ENCODE measurements around the gene TENM4. TPM values are rescaled to one million over a fixed set of nuclear protein-coding genes. Genes with fewer than 3 reads are reported as not detected.

TENM4 gene
- polyA plus RNA-seq, 1 donor from 2014 or later, result 16.8 TPM

DNA sequence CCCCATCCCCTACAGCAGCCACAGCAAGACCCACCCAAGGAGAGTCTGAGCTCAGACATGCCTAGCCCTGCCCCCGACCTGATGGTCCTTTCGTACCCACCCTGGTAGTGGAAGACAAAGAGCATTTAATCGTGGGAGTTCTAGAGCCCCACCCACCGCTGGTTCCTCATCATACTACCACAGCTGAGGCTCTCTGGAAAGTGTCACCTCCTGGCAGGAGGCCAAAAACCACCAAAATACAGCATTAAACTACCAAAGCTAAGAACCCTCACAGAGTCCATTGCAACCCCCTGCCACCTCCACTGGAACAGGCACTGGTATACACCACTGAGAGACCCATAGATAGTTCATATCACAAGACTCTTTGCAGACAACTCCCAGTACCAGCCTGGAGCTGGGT, 311.1 kb downstream of the TENM4 start:
- no peak overlapping the region for H2AFZ ChIP-seq (ENCODE audit: low read depth, low read length)
- no peaks in the 10 kb centered on the region for H3K36me3 ChIP-seq (ENCODE audit: insufficient read depth, low read length)
- no peaks in the 10 kb centered on the region for H3F3A ChIP-seq (ENCODE audit: insufficient read depth, low read length, poor library complexity, severe bottlenecking)
- no peak for TF ChIP-seq RAD21 (conservative IDR thresholded peaks at IDR 0.05)
- no peak for TF ChIP-seq MXI1 (conservative IDR thresholded peaks at IDR 0.05; ENCODE audit: poor library complexity, severe bottlenecking)
- H3K79me2 ChIP-seq (replicated peaks; ENCODE audit: insufficient read depth, low read length), result no peaks in the 10 kb centered on the region
- H3K27me3 ChIP-seq (ENCODE audit: insufficient read depth, low read depth, low read length), result no peaks in the 10 kb centered on the region
- no peak overlapping the region for H3K4me2 ChIP-seq (ENCODE audit: low read length)
- no peaks in the 10 kb centered on the region for H3K9me3 ChIP-seq (ENCODE audit: low read length)
- H4K20me1 ChIP-seq (ENCODE audit: insufficient read depth), result no peaks in the 10 kb centered on the region
- no peak overlapping the region for H3K9ac ChIP-seq (ENCODE audit: low read length)
- no peak overlapping the region for H3K27ac ChIP-seq (ENCODE audit: low read length)
- H3K9me2 ChIP-seq (ENCODE audit: insufficient read depth, low read length), result no peaks in the 10 kb centered on the region
- no peak overlapping the region for H3K4me3 ChIP-seq (ENCODE audit: low read length)

DNA sequence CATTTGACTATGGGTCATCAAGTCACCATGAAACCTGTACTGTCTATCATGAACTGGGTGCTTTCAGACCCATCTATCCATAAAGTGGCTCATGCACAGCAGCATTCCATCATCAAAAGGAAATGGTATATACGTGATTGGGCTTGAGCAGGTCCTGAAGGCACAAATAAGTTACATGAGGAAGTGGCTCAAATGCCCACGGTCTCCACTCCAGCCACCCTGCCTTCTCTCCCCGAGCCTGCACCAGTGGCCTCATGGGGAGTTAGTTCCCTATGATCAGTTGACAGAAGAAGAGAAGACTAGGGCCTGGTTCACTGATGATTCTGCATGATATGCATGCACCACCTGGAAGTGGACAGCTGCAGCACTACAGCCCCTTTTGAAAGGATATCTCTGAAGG, 312.5 kb downstream of the TENM4 start:
- no peaks in the 10 kb centered on the region for H3K79me2 ChIP-seq (replicated peaks; ENCODE audit: insufficient read depth, low read length)
- H3K27me3 ChIP-seq (ENCODE audit: insufficient read depth, low read depth, low read length), result no peaks in the 10 kb centered on the region
- no peak overlapping the region for H3K27ac ChIP-seq (ENCODE audit: low read length)
- no peak overlapping the region for H3K4me2 ChIP-seq (ENCODE audit: low read length)
- H4K20me1 ChIP-seq (ENCODE audit: insufficient read depth), result no peaks in the 10 kb centered on the region
- H3K9me3 ChIP-seq (ENCODE audit: low read length), result no peaks in the 10 kb centered on the region
- H3K9ac ChIP-seq (ENCODE audit: low read length), result no peak overlapping the region
- H3F3A ChIP-seq (ENCODE audit: insufficient read depth, low read length, poor library complexity, severe bottlenecking), result no peaks in the 10 kb centered on the region
- no peak overlapping the region for H2AFZ ChIP-seq (ENCODE audit: low read depth, low read length)
- no peaks in the 10 kb centered on the region for H3K36me3 ChIP-seq (ENCODE audit: insufficient read depth, low read length)
- no peaks in the 10 kb centered on the region for H3K9me2 ChIP-seq (ENCODE audit: insufficient read depth, low read length)
- no peak for TF ChIP-seq TAF1 (IDR thresholded peaks at IDR 0.05; ENCODE audit: low read depth)
- TF ChIP-seq RAD21 (conservative IDR thresholded peaks at IDR 0.05), result no peak
- TF ChIP-seq, protein P1, sequence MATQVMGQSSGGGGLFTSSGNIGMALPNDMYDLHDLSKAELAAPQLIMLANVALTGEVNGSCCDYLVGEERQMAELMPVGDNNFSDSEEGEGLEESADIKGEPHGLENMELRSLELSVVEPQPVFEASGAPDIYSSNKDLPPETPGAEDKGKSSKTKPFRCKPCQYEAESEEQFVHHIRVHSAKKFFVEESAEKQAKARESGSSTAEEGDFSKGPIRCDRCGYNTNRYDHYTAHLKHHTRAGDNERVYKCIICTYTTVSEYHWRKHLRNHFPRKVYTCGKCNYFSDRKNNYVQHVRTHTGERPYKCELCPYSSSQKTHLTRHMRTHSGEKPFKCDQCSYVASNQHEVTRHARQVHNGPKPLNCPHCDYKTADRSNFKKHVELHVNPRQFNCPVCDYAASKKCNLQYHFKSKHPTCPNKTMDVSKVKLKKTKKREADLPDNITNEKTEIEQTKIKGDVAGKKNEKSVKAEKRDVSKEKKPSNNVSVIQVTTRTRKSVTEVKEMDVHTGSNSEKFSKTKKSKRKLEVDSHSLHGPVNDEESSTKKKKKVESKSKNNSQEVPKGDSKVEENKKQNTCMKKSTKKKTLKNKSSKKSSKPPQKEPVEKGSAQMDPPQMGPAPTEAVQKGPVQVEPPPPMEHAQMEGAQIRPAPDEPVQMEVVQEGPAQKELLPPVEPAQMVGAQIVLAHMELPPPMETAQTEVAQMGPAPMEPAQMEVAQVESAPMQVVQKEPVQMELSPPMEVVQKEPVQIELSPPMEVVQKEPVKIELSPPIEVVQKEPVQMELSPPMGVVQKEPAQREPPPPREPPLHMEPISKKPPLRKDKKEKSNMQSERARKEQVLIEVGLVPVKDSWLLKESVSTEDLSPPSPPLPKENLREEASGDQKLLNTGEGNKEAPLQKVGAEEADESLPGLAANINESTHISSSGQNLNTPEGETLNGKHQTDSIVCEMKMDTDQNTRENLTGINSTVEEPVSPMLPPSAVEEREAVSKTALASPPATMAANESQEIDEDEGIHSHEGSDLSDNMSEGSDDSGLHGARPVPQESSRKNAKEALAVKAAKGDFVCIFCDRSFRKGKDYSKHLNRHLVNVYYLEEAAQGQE (IDR thresholded peaks at IDR 0.05; ENCODE audit: borderline replicate concordance), result no peak
- no peak for TF ChIP-seq SMC3 (conservative IDR thresholded peaks at IDR 0.05; ENCODE audit: poor library complexity)
- TF ChIP-seq, protein P2, sequence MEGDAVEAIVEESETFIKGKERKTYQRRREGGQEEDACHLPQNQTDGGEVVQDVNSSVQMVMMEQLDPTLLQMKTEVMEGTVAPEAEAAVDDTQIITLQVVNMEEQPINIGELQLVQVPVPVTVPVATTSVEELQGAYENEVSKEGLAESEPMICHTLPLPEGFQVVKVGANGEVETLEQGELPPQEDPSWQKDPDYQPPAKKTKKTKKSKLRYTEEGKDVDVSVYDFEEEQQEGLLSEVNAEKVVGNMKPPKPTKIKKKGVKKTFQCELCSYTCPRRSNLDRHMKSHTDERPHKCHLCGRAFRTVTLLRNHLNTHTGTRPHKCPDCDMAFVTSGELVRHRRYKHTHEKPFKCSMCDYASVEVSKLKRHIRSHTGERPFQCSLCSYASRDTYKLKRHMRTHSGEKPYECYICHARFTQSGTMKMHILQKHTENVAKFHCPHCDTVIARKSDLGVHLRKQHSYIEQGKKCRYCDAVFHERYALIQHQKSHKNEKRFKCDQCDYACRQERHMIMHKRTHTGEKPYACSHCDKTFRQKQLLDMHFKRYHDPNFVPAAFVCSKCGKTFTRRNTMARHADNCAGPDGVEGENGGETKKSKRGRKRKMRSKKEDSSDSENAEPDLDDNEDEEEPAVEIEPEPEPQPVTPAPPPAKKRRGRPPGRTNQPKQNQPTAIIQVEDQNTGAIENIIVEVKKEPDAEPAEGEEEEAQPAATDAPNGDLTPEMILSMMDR (IDR thresholded peaks at IDR 0.05; ENCODE audit: poor library complexity, severe bottlenecking), result no peak
- H3K4me3 ChIP-seq (ENCODE audit: low read length), result no peak overlapping the region

DNA sequence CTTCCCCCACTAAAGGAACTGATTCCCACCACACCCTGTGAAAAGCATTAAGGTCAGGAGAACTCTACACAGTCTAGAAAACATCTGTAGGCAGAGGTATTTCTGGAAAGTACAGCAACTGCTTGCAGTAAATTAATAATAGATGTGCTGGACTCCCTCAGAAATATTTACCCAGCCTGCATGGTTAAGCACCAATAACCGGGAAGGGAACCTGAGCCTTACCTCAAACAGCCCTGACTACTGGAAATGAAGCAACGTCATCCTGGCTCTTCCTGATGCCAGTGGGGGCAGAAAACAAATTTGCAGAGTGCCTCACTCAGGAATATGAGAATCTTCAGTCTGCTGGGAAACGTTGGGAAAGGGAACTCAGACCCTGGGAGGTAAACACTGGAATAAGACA, 318.1 kb downstream of the TENM4 start:
- Histone ChIP-seq H3K9ac (ENCODE audit: low read length) (no peak overlapping the region), H3K4me3 (ENCODE audit: low read length) (no peak overlapping the region), H3F3A (ENCODE audit: insufficient read depth, low read length, poor library complexity, severe bottlenecking) (no peaks in the 10 kb centered on the region), H3K79me2 (replicated peaks; ENCODE audit: insufficient read depth, low read length) (no peaks in the 10 kb centered on the region), H3K9me2 (ENCODE audit: insufficient read depth, low read length) (no peaks in the 10 kb centered on the region), H3K27me3 (ENCODE audit: insufficient read depth, low read depth, low read length) (no peaks in the 10 kb centered on the region), H2AFZ (ENCODE audit: low read depth, low read length) (no peak overlapping the region), H4K20me1 (ENCODE audit: insufficient read depth) (no peaks in the 10 kb centered on the region), H3K27ac (ENCODE audit: low read length) (no peak overlapping the region), H3K4me2 (ENCODE audit: low read length) (no peak overlapping the region), H3K36me3 (ENCODE audit: insufficient read depth, low read length) (no peaks in the 10 kb centered on the region), H3K9me3 (ENCODE audit: low read length) (no peaks in the 10 kb centered on the region)
- TF ChIP-seq, protein P1 (IDR thresholded peaks at IDR 0.05; ENCODE audit: borderline replicate concordance), result no peak
- TF ChIP-seq MXI1 (conservative IDR thresholded peaks at IDR 0.05; ENCODE audit: poor library complexity, severe bottlenecking) (no peak), SMC3 (conservative IDR thresholded peaks at IDR 0.05; ENCODE audit: poor library complexity) (no peak), TAF1 (IDR thresholded peaks at IDR 0.05; ENCODE audit: low read depth) (no peak), POLR2AphosphoS5 (IDR thresholded peaks at IDR 0.05) (no peak), RAD21 (conservative IDR thresholded peaks at IDR 0.05) (no peak)
- TF ChIP-seq, protein P2 (IDR thresholded peaks at IDR 0.05; ENCODE audit: poor library complexity, severe bottlenecking), result no peak
